WTC11 (cell line): ENCODE data around the gene SNRNP25.
A peak's percentile ranks its signal among the peaks of the same experiment; 100 is the strongest.

Source experiments
- CTCF ChIP-seq: fragments of 200-600 bp; IDR thresholded peaks from 2 replicates; pipeline ENCODE4 v1.8.0; 2022; ENCODE audit warnings: antibody characterized with exemption
- SP1 ChIP-seq: sonication (generic); formaldehyde crosslinking; conservative IDR thresholded peaks from 2 replicates; pipeline ENCODE4 v1.8.1; 2022; ENCODE audit warnings: missing genetic modification reagents
- ZNF219 ChIP-seq: sonication (generic); formaldehyde crosslinking; IDR thresholded peaks from 2 replicates; pipeline ENCODE4 v1.8.0; 2023; ENCODE audit warnings: missing genetic modification reagents, mild to moderate bottlenecking, borderline replicate concordance

- TF ChIP-seq ZNF219 (no peak), CTCF (no peak), SP1 (peak; percentile 52; the same call in 1 of the 2 replicates)
Observed at GRCh38 chr16:72561-73548, 19.2 kb downstream of the SNRNP25 start, which contains the start of gene RHBDF1.
